Kidney (tissue), 14 donors: Measurements from ENCODE around the gene AGBL3. TPM values are rescaled to one million over a fixed set of nuclear protein-coding genes. Genes with fewer than 3 reads are reported as not detected.
"Not testable (repeated sequence)": the region's sequence is repeated elsewhere in the genome, so short reads cannot be mapped to it uniquely, and the experiment has no call there.

Source experiments
- DNase-seq, 5 donors: peaks; one replicate each; pipeline ENCODE4 v3.0.0-alpha.2; 2013 to 2020
- FAIRE-seq: peaks from 2 replicates; lab custom pipeline; 2012; peaks lifted over from hg19 to GRCh38; lab: Jason Lieb, UNC
- H3K27ac ChIP-seq, 2 donors: one replicate each; pipeline ENCODE4 v1.7.0; 2013; ENCODE audit warnings: low read depth in 2 of 2, low read length in 2 of 2, inconsistent platforms in 1 of 2
- H3K27me3 ChIP-seq: one replicate; pipeline ENCODE4 v1.7.1; 2013; ENCODE audit warnings: low read length, inconsistent platforms; ENCODE audit not compliant: control insufficient read depth, insufficient read depth
- H3K36me3 ChIP-seq, 3 donors: one replicate each; pipeline versions ENCODE4 v1.7.0 to v1.7.1; 2013; ENCODE audit warnings: low read length in 3 of 3, control low read depth in 1 of 3, inconsistent platforms in 1 of 3; ENCODE audit not compliant: insufficient read depth in 3 of 3, control insufficient read depth in 2 of 3
- H3K4me1 ChIP-seq, 3 donors: one replicate each; pipeline versions ENCODE4 v1.7.0 to v1.7.1; 2013; ENCODE audit warnings: low read length in 3 of 3, inconsistent platforms in 1 of 3, low read depth in 1 of 3; ENCODE audit not compliant: control insufficient read depth in 2 of 3, insufficient read depth in 2 of 3
- H3K4me3 ChIP-seq, 3 donors: one replicate each; pipeline versions ENCODE4 v1.7.0 to v1.8.1; 2013; ENCODE audit warnings: low read length in 3 of 3, control low read depth in 1 of 3, inconsistent platforms in 1 of 3
- H3K9ac ChIP-seq, 3 donors: one replicate each; pipeline versions ENCODE4 v1.7.0 to v1.7.1; 2013; ENCODE audit warnings: low read length in 3 of 3, control low read depth in 1 of 3, inconsistent platforms in 1 of 3
- H3K9me3 ChIP-seq, 3 donors: one replicate each; pipeline versions ENCODE4 v1.7.0 to v1.7.1; 2013; ENCODE audit warnings: low read length in 3 of 3, control low read depth in 1 of 3, inconsistent platforms in 1 of 3; ENCODE audit not compliant: control insufficient read depth in 2 of 3, insufficient read depth in 1 of 3
- intact Hi-C: fragments of 100-400 bp; cut with DNase I; formaldehyde crosslinking; loops from one replicate; pipeline ENCODE4 v1.11.1; 2022
- polyA plus RNA-seq: library from polyadenylated mRNA; stranded (reverse); fragments of 350-450 nt; fragmentation: Illumina TruSeq; extraction: RNeasy Lipid Tissue Mini Kit (QIAGEN cat#74804); gene quantifications from one replicate; pipeline ENCODE4 v1.2.3, GENCODE V29; 2014; ENCODE audit warnings: low read depth, low replicate concordance; ENCODE audit not compliant: insufficient read depth
- total RNA-seq: library from RNA; stranded (reverse); fragmentation: NEBNext Ultra II Directional; extraction: Animal tissue kit (Norgen Biotek cat#: 25700); gene quantifications from one replicate; pipeline ENCODE4 v1.2.1, GENCODE V29; 2021
- TF ChIP-seq, protein P1 (sequence below): IDR thresholded peaks from 3 replicates; pipeline ENCODE4 v1.5.1; 2012; ENCODE audit warnings: mild to moderate bottlenecking, moderate library complexity, borderline replicate concordance; ENCODE audit not compliant: insufficient read depth; ENCODE audit errors: extremely low read depth
- donor health status: control.
- donor health status: control.
- donor health status: control.
- donor health status: control.
- donor health status: control.
- donor health status: DM: yes; HTN: yes; CAD: no.
- donor health status: Normal renal cell carcinoma (clear cell type).

The AGBL3 gene
- total and polyA plus RNA-seq, 2 donors from 2014 or later, result 2.1 to 7.6 TPM

DNA sequence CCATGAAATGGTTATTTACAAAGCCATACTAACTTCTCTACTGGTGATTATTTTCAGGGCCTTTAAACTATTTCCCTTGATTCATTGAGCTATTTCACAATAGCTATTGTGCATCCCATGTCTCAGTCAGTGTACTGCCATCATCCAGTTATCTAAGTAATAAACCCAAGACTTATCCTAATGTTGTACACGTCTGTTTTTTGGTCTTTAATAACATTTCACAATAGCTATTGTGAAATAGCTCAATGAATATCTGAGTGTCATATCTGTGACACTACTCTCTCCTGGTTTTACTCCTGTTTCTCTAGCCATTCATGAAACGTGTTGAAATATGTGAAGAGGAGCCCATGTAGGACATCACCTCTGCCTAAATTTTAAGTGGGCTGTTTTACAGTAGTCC is 125.1 kb downstream of the AGBL3 start:
- Histone ChIP-seq H3K27ac (no peak overlapping the region), H3K9me3 (no peaks in the 10 kb centered on the region), H3K27me3 (no peaks in the 10 kb centered on the region), H3K4me1 (no peaks in the 10 kb centered on the region), H3K4me3 (no peak overlapping the region), H3K36me3 (no peaks in the 10 kb centered on the region), H3K9ac (no peak overlapping the region)
- TF ChIP-seq, protein P1, sequence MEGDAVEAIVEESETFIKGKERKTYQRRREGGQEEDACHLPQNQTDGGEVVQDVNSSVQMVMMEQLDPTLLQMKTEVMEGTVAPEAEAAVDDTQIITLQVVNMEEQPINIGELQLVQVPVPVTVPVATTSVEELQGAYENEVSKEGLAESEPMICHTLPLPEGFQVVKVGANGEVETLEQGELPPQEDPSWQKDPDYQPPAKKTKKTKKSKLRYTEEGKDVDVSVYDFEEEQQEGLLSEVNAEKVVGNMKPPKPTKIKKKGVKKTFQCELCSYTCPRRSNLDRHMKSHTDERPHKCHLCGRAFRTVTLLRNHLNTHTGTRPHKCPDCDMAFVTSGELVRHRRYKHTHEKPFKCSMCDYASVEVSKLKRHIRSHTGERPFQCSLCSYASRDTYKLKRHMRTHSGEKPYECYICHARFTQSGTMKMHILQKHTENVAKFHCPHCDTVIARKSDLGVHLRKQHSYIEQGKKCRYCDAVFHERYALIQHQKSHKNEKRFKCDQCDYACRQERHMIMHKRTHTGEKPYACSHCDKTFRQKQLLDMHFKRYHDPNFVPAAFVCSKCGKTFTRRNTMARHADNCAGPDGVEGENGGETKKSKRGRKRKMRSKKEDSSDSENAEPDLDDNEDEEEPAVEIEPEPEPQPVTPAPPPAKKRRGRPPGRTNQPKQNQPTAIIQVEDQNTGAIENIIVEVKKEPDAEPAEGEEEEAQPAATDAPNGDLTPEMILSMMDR, result no peak
- DNase-seq, result no peak
- no peak for FAIRE-seq
- intact Hi-C loops, result no loop called here

DNA sequence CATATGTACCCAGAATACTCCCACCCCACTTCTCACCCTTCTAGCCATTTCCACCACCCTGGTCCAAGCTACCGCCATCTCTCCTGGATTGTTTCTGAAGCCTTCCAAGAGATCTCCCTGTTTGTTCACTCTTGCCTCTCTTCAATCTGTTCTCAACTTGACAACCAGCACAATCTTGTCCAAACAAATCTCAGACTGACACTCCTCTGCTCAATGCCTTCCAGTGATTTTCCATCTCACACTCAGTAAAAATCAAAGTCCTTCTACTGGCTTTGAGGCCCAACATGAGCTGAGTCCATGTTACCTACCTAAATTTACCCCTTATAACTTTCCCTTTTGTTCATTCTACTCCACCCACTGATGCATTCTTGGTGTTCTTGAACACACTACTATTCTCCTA is 128.3 kb downstream of the AGBL3 start:
- H3K27ac ChIP-seq, result no peak overlapping the region
- intact Hi-C loops, result no loop called here
- FAIRE-seq (no peak), DNase-seq (no peak)
- no peaks in the 10 kb centered on the region for H3K9me3 ChIP-seq
- no peak overlapping the region for H3K9ac ChIP-seq
- no peaks in the 10 kb centered on the region for H3K4me1 ChIP-seq
- H3K4me3 ChIP-seq, result no peak overlapping the region
- TF ChIP-seq, protein P1, result no peak
- H3K36me3 ChIP-seq, result no peaks in the 10 kb centered on the region
- H3K27me3 ChIP-seq, result no peaks in the 10 kb centered on the region

DNA sequence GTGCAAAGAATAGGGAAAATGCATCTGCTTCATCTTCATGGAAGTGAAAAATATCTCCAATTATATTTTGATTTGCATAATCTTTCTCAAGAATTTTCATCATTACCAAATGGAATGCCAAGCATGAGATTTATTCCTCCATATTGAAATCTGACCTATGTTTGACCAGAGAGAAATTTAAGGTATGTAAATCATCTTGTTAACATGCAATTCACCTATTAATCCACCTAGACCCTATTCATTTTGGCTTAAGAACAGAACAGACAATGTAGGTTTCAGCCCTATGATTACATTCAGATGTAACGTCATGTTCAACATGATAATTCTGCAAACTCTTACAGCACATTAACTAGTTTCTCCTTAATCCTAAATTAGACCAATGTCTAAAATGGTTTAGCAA is 130.8 kb downstream of the AGBL3 start:
- H3K4me1 ChIP-seq, result no peaks in the 10 kb centered on the region
- H3K9me3 ChIP-seq, result no peaks in the 10 kb centered on the region
- H3K9ac ChIP-seq, result no peak overlapping the region
- no peak overlapping the region for H3K27ac ChIP-seq
- no peaks in the 10 kb centered on the region for H3K27me3 ChIP-seq
- TF ChIP-seq, protein P1, result no peak
- H3K36me3 ChIP-seq, result no peaks in the 10 kb centered on the region
- no peak overlapping the region for H3K4me3 ChIP-seq
- FAIRE-seq (no peak), DNase-seq (no peak)
- intact Hi-C loops, result no loop called here

DNA sequence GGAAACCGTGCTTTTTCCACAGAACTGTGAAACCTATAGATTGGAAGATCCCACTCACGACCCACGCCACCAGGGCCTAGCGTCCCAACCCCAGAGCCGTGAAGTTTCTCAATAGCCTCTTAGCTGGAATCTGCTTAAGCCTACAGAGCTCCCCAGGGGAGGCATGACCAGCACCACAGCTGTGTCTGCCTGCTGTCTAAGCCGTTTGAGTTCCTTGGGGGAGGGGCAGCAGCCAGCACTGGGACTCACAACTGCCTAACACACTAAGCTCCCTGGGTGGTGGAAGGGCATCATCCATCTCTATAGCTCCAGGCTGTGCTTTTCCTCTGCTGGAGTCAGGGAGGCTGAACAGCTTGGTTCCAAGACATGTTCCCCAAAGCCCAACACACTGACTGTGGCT is 135.6 kb downstream of the AGBL3 start:
- DNase-seq (no peak), FAIRE-seq (no peak)
- no peaks in the 10 kb centered on the region for H3K9me3 ChIP-seq
- TF ChIP-seq, protein P1, result no peak
- H3K27me3 ChIP-seq, result no peaks in the 10 kb centered on the region
- H3K4me1 ChIP-seq, result no peaks in the 10 kb centered on the region
- no peak overlapping the region for H3K9ac ChIP-seq
- H3K27ac ChIP-seq, result no peak overlapping the region
- intact Hi-C loops, result no loop called here
- no peaks in the 10 kb centered on the region for H3K36me3 ChIP-seq
- H3K4me3 ChIP-seq, result no peak overlapping the region

DNA sequence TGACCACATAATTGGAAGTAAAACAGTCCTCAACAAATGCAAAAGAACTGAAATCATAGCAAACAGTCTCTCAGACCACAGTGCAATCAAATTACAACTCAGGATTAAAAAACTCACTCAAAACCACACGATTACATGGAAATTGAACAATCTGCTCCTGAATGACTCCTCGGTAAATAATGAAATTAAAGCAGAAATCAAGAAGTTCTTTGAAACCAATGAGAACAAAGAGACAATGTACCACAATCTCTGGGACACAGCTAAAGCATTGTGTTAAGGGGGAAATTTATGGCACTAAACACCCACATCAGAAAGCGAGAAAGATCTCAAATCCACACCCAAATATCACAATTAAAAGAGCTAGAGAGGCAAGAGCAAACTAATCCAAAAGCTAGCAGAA is 138.3 kb downstream of the AGBL3 start:
- FAIRE-seq, H3K36me3 ChIP-seq, H3K4me1 ChIP-seq, intact Hi-C loops, DNase-seq, H3K9ac ChIP-seq, H3K9me3 ChIP-seq, H3K4me3 ChIP-seq, H3K27me3 ChIP-seq, H3K27ac ChIP-seq: not testable (repeated sequence)
